Glomerular endothelial cell (primary cell): ENCODE data around the gene TNNC1. TPM values are rescaled to one million over a fixed set of nuclear protein-coding genes. Genes with fewer than 3 reads are reported as not detected.

Experiments
- DNase-seq: peaks from one replicate; pipeline ENCODE4 v3.0.0-alpha.2; 2011; ENCODE audit warnings: low read depth, low spot score; ENCODE audit errors: extremely low read depth
- total RNA-seq: library from RNA; depleted of rRNA; stranded (reverse); fragments of >200 nt; gene quantifications from 2 replicates; pipeline ENCODE4 v1.2.3, GENCODE V29; 2015

Gene TNNC1
- total RNA-seq, 1 donor from 2014 or later = not detected

- DNase-seq = no peak
Measured at GRCh38 chr3:52484680-52485461, 31.0 kb upstream of the TNNC1 start.

DNA sequence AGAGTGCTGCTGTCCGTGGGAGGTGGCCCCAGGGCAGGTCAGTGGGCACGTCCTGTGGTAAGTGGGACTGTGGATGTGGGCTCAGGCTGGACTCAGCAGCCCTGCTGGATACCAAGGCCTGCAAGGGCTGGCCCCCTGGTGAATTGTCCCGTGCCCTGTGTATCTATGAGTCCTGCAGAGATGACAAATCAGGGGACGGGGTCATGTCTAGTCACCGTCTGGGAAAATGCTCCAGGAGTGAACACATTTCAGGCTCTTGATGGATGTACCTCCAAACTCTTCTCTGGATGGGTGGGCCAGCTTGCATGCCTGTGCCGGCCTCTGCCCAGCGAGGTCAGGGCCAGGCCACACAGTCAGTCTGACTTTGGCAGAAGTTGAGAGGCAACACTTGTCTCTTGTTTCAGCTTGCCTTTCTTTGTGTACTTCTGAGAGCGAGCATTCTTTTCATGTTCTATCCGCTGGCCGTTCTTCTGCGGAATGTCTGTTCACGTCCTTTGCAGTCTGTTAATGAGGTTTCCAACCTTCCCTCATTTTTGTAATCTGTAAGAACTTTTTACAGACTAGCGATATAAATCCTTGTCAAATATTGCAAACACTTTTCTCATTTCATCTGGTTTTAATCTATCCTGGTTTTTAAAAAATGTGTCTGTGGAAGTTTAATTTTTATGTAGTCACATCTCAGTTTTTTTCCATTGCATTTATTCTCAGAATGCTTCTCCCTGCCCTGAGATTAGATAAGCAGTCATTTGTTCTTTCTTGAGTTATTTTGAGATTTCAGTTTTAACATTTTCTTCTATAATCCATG is 29.9 kb upstream of the TNNC1 start:
- no peak for DNase-seq

- no peak for DNase-seq
Measured at GRCh38 chr3:52483081-52483480, 29.2 kb upstream of the TNNC1 start.

DNA sequence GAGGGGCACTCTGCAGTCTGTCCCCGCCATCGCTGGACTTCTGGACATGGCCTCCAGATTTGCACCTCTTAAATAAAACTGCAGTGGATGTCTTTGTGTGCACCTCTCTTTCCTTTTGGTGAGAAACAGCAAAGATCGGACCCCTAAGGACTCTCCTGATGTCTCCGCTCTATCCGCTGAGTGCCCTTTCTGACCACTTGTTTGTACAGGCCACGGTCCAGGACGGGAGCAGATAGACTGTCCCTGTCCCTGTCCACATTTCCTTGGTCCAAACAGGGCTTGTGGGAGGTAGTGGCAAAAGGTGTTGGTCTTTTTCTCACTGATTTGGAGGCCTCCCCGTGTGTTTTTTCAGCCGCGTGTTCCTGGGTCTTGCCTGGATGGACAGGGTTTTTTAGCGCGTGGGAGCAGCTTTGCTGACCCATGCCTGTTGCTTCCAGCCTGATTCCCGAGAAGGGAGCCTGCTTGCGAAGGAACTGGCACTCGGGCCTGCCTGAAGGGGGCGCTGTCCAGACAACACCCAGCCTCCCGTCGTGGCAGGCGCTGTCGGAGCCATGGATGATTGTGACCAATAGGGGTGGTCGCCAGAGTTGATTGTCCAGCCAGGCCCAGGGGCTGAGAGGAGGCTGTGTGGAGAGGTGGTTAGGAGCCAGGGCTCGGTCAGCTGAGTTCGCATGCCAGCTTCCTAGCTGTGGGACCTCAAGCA is 28.1 kb upstream of the TNNC1 start:
- no peak for DNase-seq

GRCh38 chr3:52480768-52481715 is 27.2 kb upstream of the TNNC1 start:
- no peak for DNase-seq

- no peak for DNase-seq
Measured at GRCh38 chr3:52479877-52480575, 26.2 kb upstream of the TNNC1 start.

DNA sequence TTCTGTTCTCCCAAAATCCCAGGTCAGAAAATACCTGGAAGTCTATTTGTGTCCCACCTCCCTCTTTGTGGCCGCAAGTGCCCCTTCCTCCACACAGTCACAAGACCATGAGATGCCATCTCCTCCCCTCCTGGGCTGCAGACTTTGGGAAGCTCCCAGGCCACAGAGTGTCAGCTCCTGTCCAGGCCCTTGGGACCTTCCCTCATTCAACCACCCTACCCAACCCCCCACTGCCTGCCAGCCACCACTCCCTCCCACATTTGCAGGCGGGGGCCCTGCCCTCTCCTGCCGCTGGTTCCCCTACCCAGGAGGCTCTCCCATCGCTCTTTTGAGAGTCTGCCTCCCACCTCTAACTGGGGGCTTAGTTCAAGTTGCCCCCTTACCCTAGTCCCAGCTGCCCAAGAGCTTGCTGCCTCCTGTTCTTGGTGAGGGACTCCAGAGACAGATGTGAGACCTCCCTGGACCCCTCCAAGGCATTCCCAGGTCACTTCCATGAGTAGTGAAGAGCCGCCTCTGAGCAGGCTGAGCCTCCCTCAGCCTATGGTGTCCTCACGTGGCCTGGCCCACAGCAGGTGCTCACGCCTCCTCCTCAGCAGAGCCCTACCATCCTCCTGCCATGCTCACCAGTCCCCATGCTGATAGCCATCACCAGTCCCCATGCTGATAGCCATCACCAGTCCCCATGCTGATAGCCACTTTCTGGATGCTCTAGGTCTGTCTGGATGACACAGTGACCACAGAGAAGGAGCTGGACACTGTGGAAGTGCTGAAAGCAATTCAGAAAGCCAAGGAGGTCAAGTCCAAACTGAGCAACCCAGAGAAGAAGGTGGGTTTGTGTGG is 25.4 kb upstream of the TNNC1 start:
- no peak for DNase-seq

- no peak for DNase-seq
Measured at GRCh38 chr3:52477796-52478095, 23.9 kb upstream of the TNNC1 start.

- no peak for DNase-seq
Measured at GRCh38 chr3:52477076-52477795, 23.4 kb upstream of the TNNC1 start.

DNA sequence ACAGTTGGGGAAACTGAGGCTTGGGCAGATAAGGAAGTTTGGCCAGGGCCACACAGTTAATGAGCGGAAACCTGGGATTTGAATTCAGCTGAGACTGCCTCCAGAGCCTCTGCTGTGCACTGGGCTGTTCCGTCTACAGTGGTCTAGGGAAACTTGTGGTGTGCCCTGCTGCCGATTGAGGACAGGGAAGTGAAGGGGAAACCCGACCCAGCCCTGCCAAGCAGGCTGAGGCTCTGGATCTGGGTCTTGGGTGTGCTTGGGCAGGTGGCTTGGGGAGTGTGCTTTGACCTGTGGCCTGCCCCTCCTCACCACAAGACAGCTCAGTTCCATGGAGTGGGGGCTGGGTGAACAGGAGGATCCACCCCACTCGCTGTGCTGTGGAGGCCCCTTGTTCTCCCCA is 19.2 kb upstream of the TNNC1 start:
- no peak for DNase-seq

DNA sequence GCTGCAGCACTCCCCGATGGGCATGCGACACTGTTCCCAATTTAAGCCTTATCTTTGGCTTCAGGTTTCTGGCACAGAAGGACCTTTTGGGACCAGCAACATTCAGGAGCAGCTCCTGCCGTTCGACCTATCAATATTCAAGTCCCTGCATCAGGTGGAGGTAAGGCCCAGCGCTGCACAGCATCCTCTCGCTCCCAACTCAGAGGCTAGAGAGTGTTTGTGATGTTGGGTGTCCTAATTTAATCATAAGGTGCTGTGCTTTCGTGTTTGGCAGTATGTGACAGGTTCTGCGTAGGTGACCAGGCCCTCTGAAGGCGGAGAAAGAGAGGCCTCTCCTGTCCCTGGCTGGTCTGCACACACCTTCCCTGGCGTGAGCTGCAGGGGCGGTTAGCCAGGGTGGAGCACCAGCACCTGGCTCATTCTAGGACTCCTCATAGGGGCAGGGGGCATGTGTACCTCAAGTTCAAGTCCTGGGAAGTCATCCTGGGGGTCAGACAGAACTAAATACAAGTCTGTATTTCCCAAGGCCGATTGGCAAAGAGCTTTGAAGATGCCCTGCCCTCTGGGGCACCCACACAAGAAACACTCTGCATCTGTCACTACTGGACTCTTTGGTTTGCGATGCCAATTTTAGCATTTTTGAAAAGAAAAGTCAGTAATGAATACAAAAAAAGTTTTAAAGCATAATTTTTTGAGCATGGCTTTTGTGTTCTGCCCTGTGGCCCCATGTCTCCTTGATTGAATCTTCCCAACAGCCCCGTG is 18.6 kb upstream of the TNNC1 start:
- DNase-seq = no peak

GRCh38 chr3:52471371-52472238 is 17.8 kb upstream of the TNNC1 start:
- DNase-seq = no peak

GRCh38 chr3:52470920-52471319 is 17.1 kb upstream of the TNNC1 start:
- no peak for DNase-seq

DNA sequence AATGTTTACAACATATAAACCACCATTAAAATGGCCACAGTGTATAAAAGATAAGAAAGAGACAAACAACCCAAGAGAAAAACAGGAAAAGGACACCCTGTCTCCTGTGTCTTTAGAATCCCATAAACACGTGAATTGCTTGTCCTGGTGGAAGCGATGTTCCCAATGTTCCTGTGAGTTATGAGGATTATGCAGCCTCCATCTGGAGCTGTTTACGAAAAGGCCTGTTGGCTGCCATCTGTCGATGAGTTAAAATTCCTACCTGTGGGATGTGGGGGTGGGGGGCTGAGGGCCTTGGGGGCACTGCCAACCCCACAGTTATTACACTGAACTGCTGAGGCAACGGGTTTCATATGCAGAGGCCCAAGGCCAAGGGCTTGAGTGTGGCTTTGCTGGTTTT is 15.2 kb upstream of the TNNC1 start:
- DNase-seq = no peak

DNA sequence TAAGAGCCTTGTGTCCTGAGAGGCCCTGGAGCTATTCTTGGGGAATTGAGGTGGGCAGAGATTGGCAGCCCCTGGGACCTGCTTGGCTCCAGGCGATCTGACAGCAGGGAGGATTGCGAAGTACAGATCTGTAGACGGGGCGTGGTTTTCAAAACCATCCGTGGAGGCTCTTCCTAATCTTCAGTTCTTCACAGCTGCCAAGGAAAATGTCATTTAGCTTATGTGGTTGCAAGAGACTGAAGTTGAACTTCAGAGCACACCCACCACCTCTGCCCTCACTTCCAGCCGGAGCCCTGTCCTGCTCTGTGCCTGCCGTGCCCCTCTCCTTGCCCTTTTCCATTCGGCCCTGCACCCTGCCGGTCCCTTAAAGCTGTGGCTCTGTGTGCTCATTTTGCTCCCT is 14.5 kb upstream of the TNNC1 start:
- no peak for DNase-seq

GRCh38 chr3:52463416-52463815 is 9.6 kb upstream of the TNNC1 start:
- DNase-seq = no peak

GRCh38 chr3:52461874-52462273 is 8.0 kb upstream of the TNNC1 start:
- DNase-seq = no peak
